ENCODE results near the gene DDX47.

- TF ChIP-seq, protein P1, sequence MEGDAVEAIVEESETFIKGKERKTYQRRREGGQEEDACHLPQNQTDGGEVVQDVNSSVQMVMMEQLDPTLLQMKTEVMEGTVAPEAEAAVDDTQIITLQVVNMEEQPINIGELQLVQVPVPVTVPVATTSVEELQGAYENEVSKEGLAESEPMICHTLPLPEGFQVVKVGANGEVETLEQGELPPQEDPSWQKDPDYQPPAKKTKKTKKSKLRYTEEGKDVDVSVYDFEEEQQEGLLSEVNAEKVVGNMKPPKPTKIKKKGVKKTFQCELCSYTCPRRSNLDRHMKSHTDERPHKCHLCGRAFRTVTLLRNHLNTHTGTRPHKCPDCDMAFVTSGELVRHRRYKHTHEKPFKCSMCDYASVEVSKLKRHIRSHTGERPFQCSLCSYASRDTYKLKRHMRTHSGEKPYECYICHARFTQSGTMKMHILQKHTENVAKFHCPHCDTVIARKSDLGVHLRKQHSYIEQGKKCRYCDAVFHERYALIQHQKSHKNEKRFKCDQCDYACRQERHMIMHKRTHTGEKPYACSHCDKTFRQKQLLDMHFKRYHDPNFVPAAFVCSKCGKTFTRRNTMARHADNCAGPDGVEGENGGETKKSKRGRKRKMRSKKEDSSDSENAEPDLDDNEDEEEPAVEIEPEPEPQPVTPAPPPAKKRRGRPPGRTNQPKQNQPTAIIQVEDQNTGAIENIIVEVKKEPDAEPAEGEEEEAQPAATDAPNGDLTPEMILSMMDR (conservative IDR thresholded peaks at IDR 0.05; ENCODE audit: low read length) = no peak
- TF ChIP-seq EZH2phosphoT487 (IDR thresholded peaks at IDR 0.05; ENCODE audit: borderline replicate concordance) = no peak
Observed at GRCh38 chr12:12812174-12812573, 972 bp upstream of the DDX47 start.
